Activated naive CD4-positive, alpha-beta T cell treated with anti-CD3 and anti-CD28 coated beads, Interleukin-2, amount 50 U/mL, for 72 hours (primary cell): ENCODE results near the gene GRID1. TPM values are rescaled to one million over a fixed set of nuclear protein-coding genes. Genes with fewer than 3 reads are reported as not detected.
A peak's percentile ranks its signal among the peaks of the same experiment; 100 is the strongest.

ENCODE experiments used
- ATAC-seq, 2 donors: fragments of 150-1000 bp; cut with Tn5 transposase; 2 replicates each; pipeline ENCODE4 v1.10.0; 2021; ENCODE audit warnings: mild to moderate bottlenecking in 2 of 2, moderate library complexity in 2 of 2
- DNase-seq, 2 donors: peaks; one replicate each; pipeline ENCODE4 v3.0.0; 2021 to 2022; ENCODE audit warnings: low spot score in 2 of 2
- H3K27ac Mint-ChIP-seq, 2 donors: one replicate each; pipeline ENCODE4 v1.8.0; 2022; ENCODE audit warnings: mild to moderate bottlenecking in 2 of 2, mixed read lengths in 2 of 2
- H3K36me3 Mint-ChIP-seq, 2 donors: one replicate each; pipeline ENCODE4 v1.8.0; 2022; ENCODE audit warnings: mixed read lengths in 2 of 2
- H3K9me3 Mint-ChIP-seq, 2 donors: one replicate each; pipeline ENCODE4 v1.8.0; 2022; ENCODE audit warnings: mixed read lengths in 2 of 2
- total RNA-seq, 2 donors: library from RNA; stranded (reverse); gene quantifications; one replicate each; pipeline ENCODE4 v1.2.3, GENCODE V29; 2022

GRID1 gene
- total RNA-seq, 2 donors from 2014 or later = not detected

- Mint-ChIP-seq H3K36me3 (no peaks in the 10 kb centered on the region), H3K27ac (no peak overlapping the region)
- ATAC-seq = no peak
Observed at GRCh38 chr10:86152911-86153310, 213.7 kb downstream of the GRID1 start.

GRCh38 chr10:86152354-86152753 is 214.2 kb downstream of the GRID1 start:
- DNase-seq (no peak), ATAC-seq (no peak)
- Mint-ChIP-seq H3K36me3 (no peaks in the 10 kb centered on the region), H3K9me3 (no peaks in the 10 kb centered on the region), H3K27ac (no peak overlapping the region)

More at GRCh38 chr10:86152911-86153310, 213.7 kb downstream of the GRID1 start:
- H3K9me3 Mint-ChIP-seq = no peaks in the 10 kb centered on the region
- no peak for DNase-seq

- Mint-ChIP-seq H3K36me3 (no peaks in the 10 kb centered on the region), H3K27ac (no peak overlapping the region), H3K9me3 (no peaks in the 10 kb centered on the region)
- DNase-seq (no peak), ATAC-seq (no peak)
Observed at GRCh38 chr10:86151613-86152012, 215.0 kb downstream of the GRID1 start.

- no peak for DNase-seq
- H3K27ac Mint-ChIP-seq = no peak overlapping the region
- ATAC-seq = no peak
- H3K9me3 Mint-ChIP-seq = no peaks in the 10 kb centered on the region
- H3K36me3 Mint-ChIP-seq = no peaks in the 10 kb centered on the region
Observed at GRCh38 chr10:86149257-86149656, 217.3 kb downstream of the GRID1 start.

GRCh38 chr10:86148117-86148516 is 218.5 kb downstream of the GRID1 start:
- no peak for ATAC-seq
- H3K36me3 Mint-ChIP-seq = no peaks in the 10 kb centered on the region
- DNase-seq = no peak
- H3K27ac Mint-ChIP-seq = no peak overlapping the region
- H3K9me3 Mint-ChIP-seq = no peaks in the 10 kb centered on the region

- no peak for DNase-seq
- no peaks in the 10 kb centered on the region for H3K36me3 Mint-ChIP-seq
- no peaks in the 10 kb centered on the region for H3K9me3 Mint-ChIP-seq
- no peak overlapping the region for H3K27ac Mint-ChIP-seq
- no peak for ATAC-seq
Observed at GRCh38 chr10:86144301-86144700, 222.3 kb downstream of the GRID1 start.

- ATAC-seq (no peak), DNase-seq (no peak)
- H3K9me3 Mint-ChIP-seq = no peaks in the 10 kb centered on the region
- H3K27ac Mint-ChIP-seq = no peak overlapping the region
- H3K36me3 Mint-ChIP-seq = no peaks in the 10 kb centered on the region
Observed at GRCh38 chr10:86141896-86142295, 224.7 kb downstream of the GRID1 start.

- ATAC-seq (no peak), DNase-seq (peak in 1 of 2 donors; percentile 30)
- Mint-ChIP-seq H3K9me3 (no peaks in the 10 kb centered on the region), H3K27ac (no peak overlapping the region), H3K36me3 (no peaks in the 10 kb centered on the region)
Observed at GRCh38 chr10:86139066-86139657, 227.4 kb downstream of the GRID1 start.

GRCh38 chr10:86138551-86139065 is 228.0 kb downstream of the GRID1 start:
- no peak overlapping the region for H3K27ac Mint-ChIP-seq
- H3K36me3 Mint-ChIP-seq = no peaks in the 10 kb centered on the region
- DNase-seq = no peak
- no peak for ATAC-seq
- no peaks in the 10 kb centered on the region for H3K9me3 Mint-ChIP-seq

- ATAC-seq (no peak), DNase-seq (no peak)
- no peaks in the 10 kb centered on the region for H3K9me3 Mint-ChIP-seq
- H3K27ac Mint-ChIP-seq = no peak overlapping the region
- H3K36me3 Mint-ChIP-seq = no peaks in the 10 kb centered on the region
Observed at GRCh38 chr10:86137561-86137960, 229.0 kb downstream of the GRID1 start.

GRCh38 chr10:86136934-86137333 is 229.7 kb downstream of the GRID1 start:
- ATAC-seq = no peak
- Mint-ChIP-seq H3K9me3 (no peaks in the 10 kb centered on the region), H3K36me3 (no peaks in the 10 kb centered on the region), H3K27ac (no peak overlapping the region)
- no peak for DNase-seq

- no peaks in the 10 kb centered on the region for H3K36me3 Mint-ChIP-seq
- ATAC-seq = no peak
- no peaks in the 10 kb centered on the region for H3K9me3 Mint-ChIP-seq
Observed at GRCh38 chr10:86135191-86135590, 231.4 kb downstream of the GRID1 start.

GRCh38 chr10:86130737-86131475 is 235.7 kb downstream of the GRID1 start:
- DNase-seq (no peak), ATAC-seq (no peak)
- Mint-ChIP-seq H3K27ac (no peak overlapping the region), H3K9me3 (no peaks in the 10 kb centered on the region), H3K36me3 (no peaks in the 10 kb centered on the region)

More at GRCh38 chr10:86135191-86135590, 231.4 kb downstream of the GRID1 start:
- DNase-seq = no peak
- H3K27ac Mint-ChIP-seq = no peak overlapping the region

- Mint-ChIP-seq H3K9me3 (no peaks in the 10 kb centered on the region), H3K36me3 (no peaks in the 10 kb centered on the region), H3K27ac (no peak overlapping the region)
- DNase-seq (no peak), ATAC-seq (no peak)
Observed at GRCh38 chr10:86130041-86130440, 236.6 kb downstream of the GRID1 start.

GRCh38 chr10:86128360-86128759 is 238.2 kb downstream of the GRID1 start:
- Mint-ChIP-seq H3K9me3 (no peaks in the 10 kb centered on the region), H3K27ac (no peak overlapping the region), H3K36me3 (no peaks in the 10 kb centered on the region)
- ATAC-seq = no peak
- no peak for DNase-seq

- no peaks in the 10 kb centered on the region for H3K36me3 Mint-ChIP-seq
- no peak overlapping the region for H3K27ac Mint-ChIP-seq
- DNase-seq = no peak
- no peaks in the 10 kb centered on the region for H3K9me3 Mint-ChIP-seq
- no peak for ATAC-seq
Observed at GRCh38 chr10:86127274-86127819, 239.2 kb downstream of the GRID1 start.

GRCh38 chr10:86124734-86125133 is 241.9 kb downstream of the GRID1 start:
- no peak for ATAC-seq
- H3K9me3 Mint-ChIP-seq = no peaks in the 10 kb centered on the region
- no peaks in the 10 kb centered on the region for H3K36me3 Mint-ChIP-seq
- no peak for DNase-seq
- no peak overlapping the region for H3K27ac Mint-ChIP-seq

GRCh38 chr10:86123715-86124114 is 242.9 kb downstream of the GRID1 start:
- no peak for ATAC-seq
- no peak for DNase-seq
- no peaks in the 10 kb centered on the region for H3K36me3 Mint-ChIP-seq
- no peaks in the 10 kb centered on the region for H3K9me3 Mint-ChIP-seq
- no peak overlapping the region for H3K27ac Mint-ChIP-seq
